ENCODE results near the gene STX2.

STX2 gene

DNA sequence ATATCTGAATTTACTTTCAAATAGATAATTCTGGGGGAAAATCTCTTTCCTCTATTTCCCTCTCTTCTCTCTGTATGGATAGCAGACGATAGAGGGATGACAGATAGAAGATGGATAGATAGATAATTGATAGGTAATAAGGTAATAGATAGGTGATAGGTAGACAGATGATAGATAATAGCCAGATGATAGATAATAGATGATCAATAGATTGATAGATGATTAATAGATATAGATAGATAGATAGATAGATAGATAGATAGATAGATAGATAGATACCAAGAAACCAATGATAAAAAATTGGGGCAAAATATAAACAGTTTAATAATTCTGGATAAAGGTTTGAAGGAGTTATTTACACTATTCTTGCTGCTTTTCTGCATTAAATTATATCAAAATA, 96.3 kb downstream of the STX2 start:
- DNase-seq (ENCODE audit: low spot score), result no peak
- TF ChIP-seq, protein P1, sequence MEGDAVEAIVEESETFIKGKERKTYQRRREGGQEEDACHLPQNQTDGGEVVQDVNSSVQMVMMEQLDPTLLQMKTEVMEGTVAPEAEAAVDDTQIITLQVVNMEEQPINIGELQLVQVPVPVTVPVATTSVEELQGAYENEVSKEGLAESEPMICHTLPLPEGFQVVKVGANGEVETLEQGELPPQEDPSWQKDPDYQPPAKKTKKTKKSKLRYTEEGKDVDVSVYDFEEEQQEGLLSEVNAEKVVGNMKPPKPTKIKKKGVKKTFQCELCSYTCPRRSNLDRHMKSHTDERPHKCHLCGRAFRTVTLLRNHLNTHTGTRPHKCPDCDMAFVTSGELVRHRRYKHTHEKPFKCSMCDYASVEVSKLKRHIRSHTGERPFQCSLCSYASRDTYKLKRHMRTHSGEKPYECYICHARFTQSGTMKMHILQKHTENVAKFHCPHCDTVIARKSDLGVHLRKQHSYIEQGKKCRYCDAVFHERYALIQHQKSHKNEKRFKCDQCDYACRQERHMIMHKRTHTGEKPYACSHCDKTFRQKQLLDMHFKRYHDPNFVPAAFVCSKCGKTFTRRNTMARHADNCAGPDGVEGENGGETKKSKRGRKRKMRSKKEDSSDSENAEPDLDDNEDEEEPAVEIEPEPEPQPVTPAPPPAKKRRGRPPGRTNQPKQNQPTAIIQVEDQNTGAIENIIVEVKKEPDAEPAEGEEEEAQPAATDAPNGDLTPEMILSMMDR (IDR thresholded peaks at IDR 0.05; ENCODE audit: borderline replicate concordance, control extremely low read depth, extremely low read depth, insufficient read depth, missing control alignments), result no peak
- in situ Hi-C loops (cut with MboI; ENCODE audit: low sequenced_read_pairs, unreplicated experiment), result loop anchor here (25.0 kb wide), 1 partner anchor 705 kb away; no protein-coding TSS in a partner anchor

DNA sequence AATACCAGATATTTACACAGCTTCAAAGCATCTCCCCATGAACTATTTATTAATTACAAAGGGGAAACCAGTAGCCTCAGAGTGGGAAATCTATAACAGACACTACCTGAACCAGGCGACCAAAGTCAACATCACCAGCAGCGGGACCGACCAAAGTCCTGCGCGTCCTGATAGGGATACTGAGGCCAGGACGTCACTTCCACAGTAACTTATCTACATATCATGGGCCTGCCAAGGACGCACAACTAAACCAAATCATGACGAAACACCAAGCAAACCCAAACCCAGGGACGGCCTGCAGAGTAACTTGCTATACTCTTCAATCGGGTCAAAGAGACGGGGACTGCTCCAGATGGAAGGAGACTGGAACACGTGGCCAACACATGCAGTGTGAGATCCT, 96.9 kb downstream of the STX2 start:
- TF ChIP-seq, protein P1 (IDR thresholded peaks at IDR 0.05; ENCODE audit: borderline replicate concordance, control extremely low read depth, extremely low read depth, insufficient read depth, missing control alignments), result no peak
- in situ Hi-C loops (cut with MboI; ENCODE audit: low sequenced_read_pairs, unreplicated experiment), result loop anchor here (25.0 kb wide), 1 partner anchor 705 kb away; no protein-coding TSS in a partner anchor
- DNase-seq (ENCODE audit: low spot score), result no peak

Measured in GM13976 (cell line).